HepG2 (cell line): Measurements from ENCODE around the gene MGAT5. TPM values are rescaled to one million over a fixed set of nuclear protein-coding genes. Genes with fewer than 3 reads are reported as not detected.

Experiments
- ATAC-seq: fragments of 200-7000 bp; cut with Tn5 transposase; 3 replicates; pipeline ENCODE4 v1.9.1; 2020; ENCODE audit warnings: mild to moderate bottlenecking, moderate library complexity
- BruUV-seq: library from RNA; stranded (reverse); fragments of 400-500 nt; replicated peaks from 2 replicates; lab custom pipeline; 2021; lab: Mats Ljungman, UMichigan
- CTCF ChIA-PET: fragments of 300-600 bp; formaldehyde crosslinking; extraction: SDS; loops from one replicate; lab custom pipeline; 2021; ENCODE audit warnings: low total read pairs, inconsistent platforms, low intra/inter-chr PET ratio; lab: Yijun Ruan, JAX
- POLR2A ChIA-PET: fragments of 350-600 bp; sonication (Branson Sonifier 250); formaldehyde crosslinking; loops from one replicate; lab custom pipeline; 2020; ENCODE audit warnings: antibody characterized with exemption, inconsistent platforms; lab: Yijun Ruan, JAX
- DNase-seq: peaks from one replicate; pipeline ENCODE4 v3.0.0-alpha.2; 2015; ENCODE audit warnings: low spot score
- FAIRE-seq: peaks from 3 replicates; lab custom pipeline; 2011; peaks lifted over from hg19 to GRCh38; lab: Jason Lieb, UNC
- H2AFZ ChIP-seq: one replicate; pipeline ENCODE4 v1.6.1; 2011; ENCODE audit warnings: low read length, inconsistent platforms
- H3K27ac ChIP-seq: fragments of 300-600 bp; 3 replicates; pipeline ENCODE4 v1.8.0; 2011; ENCODE audit warnings: mixed run types, mild to moderate bottlenecking, mixed read lengths, low read length, inconsistent platforms; ENCODE audit not compliant: insufficient read depth; ENCODE audit errors: extremely low read length
- H3K27me3 ChIP-seq, 2 experiments: fragments of 200-600 bp in 1 of 2; 2 replicates in 1 of 2; 3 replicates in 1 of 2; pipeline versions ENCODE4 v1.6.0 to v1.8.0; 2011; ENCODE audit warnings: low read length in 2 of 2, mild to moderate bottlenecking in 2 of 2, moderate library complexity in 2 of 2, inconsistent platforms in 1 of 2; ENCODE audit not compliant: insufficient read depth in 2 of 2, control insufficient read depth in 1 of 2
- H3K36me3 ChIP-seq, 2 experiments: fragments of 200-600 bp in 1 of 2; replicated peaks in 1 of 2; 2 replicates in 1 of 2; 3 replicates in 1 of 2; pipeline versions ENCODE4 v1.5.1 to v1.8.0; 2011; ENCODE audit warnings: low read length in 2 of 2, inconsistent platforms in 1 of 2; ENCODE audit not compliant: insufficient read depth in 2 of 2, control insufficient read depth in 1 of 2
- H3K4me1 ChIP-seq: 2 replicates; pipeline ENCODE4 v1.5.1; 2012; ENCODE audit warnings: low read length, inconsistent platforms; ENCODE audit not compliant: insufficient read depth
- H3K4me2 ChIP-seq: 2 replicates; pipeline ENCODE4 v1.6.0; 2011; ENCODE audit warnings: low read depth, low read length, inconsistent platforms
- H3K4me3 ChIP-seq, 3 experiments: fragments of 200-600 bp in 1 of 3; sonication (generic), shearing (Covaris generic) in 1 of 3; replicated peaks in 1 of 3; 2 replicates each; pipeline ENCODE4 v1.5.1; 2011 to 2016; ENCODE audit warnings: low read length in 3 of 3, inconsistent platforms in 2 of 3, low read depth in 2 of 3, mild to moderate bottlenecking in 2 of 3, control low read depth in 1 of 3, mixed read lengths in 1 of 3; ENCODE audit not compliant: insufficient read depth in 1 of 3
- H3K79me2 ChIP-seq: one replicate; pipeline ENCODE4 v1.6.1; 2011; ENCODE audit warnings: low read length, inconsistent platforms; ENCODE audit not compliant: insufficient read depth
- H3K9ac ChIP-seq: 2 replicates; pipeline ENCODE4 v1.6.0; 2011; ENCODE audit warnings: mild to moderate bottlenecking, low read depth, low read length, inconsistent platforms; ENCODE audit not compliant: insufficient read depth
- H3K9me3 ChIP-seq: 2 replicates; pipeline ENCODE4 v1.5.1; 2012; ENCODE audit warnings: mild to moderate bottlenecking, low read length
- H4K20me1 ChIP-seq: 2 replicates; pipeline ENCODE4 v1.6.0; 2011; ENCODE audit warnings: inconsistent platforms, mild to moderate bottlenecking, low read length, moderate library complexity; ENCODE audit not compliant: insufficient read depth
- DR1 ChIP-seq: sonication (generic); formaldehyde crosslinking; IDR thresholded peaks from 2 replicates; pipeline ENCODE4 v1.8.0; 2021; ENCODE audit warnings: mild to moderate bottlenecking, missing genetic modification reagents, inconsistent platforms
- ELF4 ChIP-seq: sonication (generic); formaldehyde crosslinking; IDR thresholded peaks from 2 replicates; pipeline ENCODE4 v1.5.0; 2020; ENCODE audit warnings: missing genetic modification reagents, mild to moderate bottlenecking, moderate library complexity, borderline replicate concordance
- ESRRA ChIP-seq: sonication (generic); formaldehyde crosslinking; IDR thresholded peaks from 2 replicates; pipeline ENCODE4 v1.5.1; 2020; ENCODE audit warnings: mild to moderate bottlenecking, low read depth, missing genetic modification reagents
- HDAC1 ChIP-seq: sonication (generic); formaldehyde crosslinking; IDR thresholded peaks from 2 replicates; pipeline ENCODE4 v1.5.1; 2020; ENCODE audit warnings: mild to moderate bottlenecking, missing genetic modification reagents
- IRX3 ChIP-seq: sonication (generic); formaldehyde crosslinking; IDR thresholded peaks from 2 replicates; pipeline ENCODE4 v1.8.1; 2023; ENCODE audit warnings: mild to moderate bottlenecking, low read depth, missing genetic modification reagents, borderline replicate concordance
- MTF1 ChIP-seq: sonication (generic); formaldehyde crosslinking; IDR thresholded peaks from 2 replicates; pipeline ENCODE4 v1.5.0; 2020; ENCODE audit warnings: missing genetic modification reagents
- PTBP1 ChIP-seq: fragments of 200-400 bp; formaldehyde crosslinking; IDR thresholded peaks from 2 replicates; pipeline ENCODE4 v1.6.1; 2018; ENCODE audit warnings: low read length, low read depth; ENCODE audit not compliant: poor library complexity, severe bottlenecking
- ZBTB20 ChIP-seq: sonication (generic); formaldehyde crosslinking; IDR thresholded peaks from 2 replicates; pipeline ENCODE4 v1.8.1; 2023; ENCODE audit warnings: missing genetic modification reagents, low read depth, mild to moderate bottlenecking, borderline replicate concordance
- ZNF670 ChIP-seq: sonication (generic); formaldehyde crosslinking; IDR thresholded peaks from 2 replicates; pipeline ENCODE4 v1.8.0; 2022; ENCODE audit warnings: mild to moderate bottlenecking, missing genetic modification reagents, borderline replicate concordance
- WGBS: methylation state at CpG from one replicate; pipeline ENCODE4 v1.1.6; 2017; ENCODE audit warnings: low lambda C conversion rate; 5-methylcytosine and 5-hydroxymethylcytosine counted together
- in situ Hi-C: cut with HindIII; loops from 2 replicates; pipeline ENCODE4 v1.10.0; 2017; ENCODE audit warnings: low pct_unique_long_range_greater_than_20kb; ENCODE audit not compliant: extremely low pct_ligation_motif_present
- intact Hi-C: fragments of 100-400 bp; cut with micrococcal nuclease; formaldehyde crosslinking; loops from one replicate; pipeline ENCODE4 v1.10.0; 2022; ENCODE audit not compliant: unreplicated experiment
- polyA plus RNA-seq, 8 experiments: library from polyadenylated mRNA; depleted of rRNA in 3 of 8; stranded (reverse) in 7 of 8; unstranded in 1 of 8; fragments of >200 nt; fragmentation: Illumina TruSeq in 4 of 8; extraction: Trizol in 4 of 8; gene quantifications; 2 replicates each; pipeline versions ENCODE4 v1.2.1 to v1.2.3, GENCODE V29; 2011 to 2016; ENCODE audit warnings: low read depth in 4 of 8, missing spikeins in 1 of 8, mixed read lengths in 1 of 8; ENCODE audit not compliant: insufficient read depth in 1 of 8
- total RNA-seq, 5 experiments: library from RNA; depleted of rRNA; stranded (reverse); fragments of >200 nt; fragmentation: Illumina TruSeq; extraction: Trizol; gene quantifications; 2 replicates each; pipeline ENCODE4 v1.2.3, GENCODE V29; 2016; ENCODE audit warnings: low read depth in 1 of 5
- TF ChIP-seq, protein P1 (sequence below): fragments of 450-650 bp; IDR thresholded peaks from 2 replicates; pipeline ENCODE4 v1.6.1; 2016
- TF ChIP-seq, protein P2 (sequence below): sonication (generic); formaldehyde crosslinking; IDR thresholded peaks from 2 replicates; pipeline ENCODE4 v1.4.0; 2020; ENCODE audit warnings: missing genetic modification reagents

The MGAT5 gene
- total and polyA plus RNA-seq, 2 of the 13 experiments (the other 11 are each of a cell fraction or from before 2014, with no cell fraction given), result 33.1 to 60.2 TPM

DNA sequence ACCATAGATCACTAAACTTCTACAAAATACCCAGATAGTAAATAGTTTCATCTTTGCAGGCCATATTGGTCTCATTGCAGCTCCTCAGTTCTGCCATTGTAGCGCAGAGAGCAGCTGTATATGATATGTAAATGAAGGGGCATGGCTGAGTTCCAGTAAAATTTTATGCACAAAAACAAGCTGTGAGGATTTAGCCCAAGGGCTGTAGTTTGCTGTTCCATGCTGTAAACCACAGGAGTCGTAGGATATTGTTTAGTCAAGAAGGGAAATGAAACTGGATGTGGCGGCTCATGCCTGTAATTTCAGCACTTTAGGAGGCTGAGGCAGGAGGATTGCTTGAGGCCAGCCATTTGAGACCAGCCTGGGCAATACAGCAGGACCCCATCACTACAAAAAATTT lies 83.0 kb downstream of the MGAT5 start:
- no peaks in the 10 kb centered on the region for H4K20me1 ChIP-seq
- 99% methylated on average over 3 of the region's 3 CpGs for WGBS
- no peak for ATAC-seq
- H3K4me2 ChIP-seq, result no peak overlapping the region
- no peak overlapping the region for H3K27ac ChIP-seq
- H3K9ac ChIP-seq, result no peak overlapping the region
- no peak for FAIRE-seq
- peaks cover 5 to 14% of the 10 kb centered on the region in 2 experiments; a peak in 4 of 5 replicates for H3K36me3 ChIP-seq
- H3K9me3 ChIP-seq, result no peaks in the 10 kb centered on the region
- intact Hi-C loops (no loop called here), in situ Hi-C loops (no loop called here)
- no peak overlapping the region for H2AFZ ChIP-seq
- H3K4me3 ChIP-seq, result no peak overlapping the region
- H3K4me1 ChIP-seq, result no peaks in the 10 kb centered on the region
- ChIA-PET POLR2A (no interaction called here), CTCF (no interaction called here)
- H3K27me3 ChIP-seq, result no peaks in the 10 kb centered on the region
- no TSS peak for BruUV-seq
- no peak for DNase-seq
- H3K79me2 ChIP-seq, result no peaks in the 10 kb centered on the region
- TF ChIP-seq ZBTB20 (CRISPR knock-in tag), result no peak
- no peak for TF ChIP-seq ELF4 (CRISPR knock-in tag)
- TF ChIP-seq, protein P1, sequence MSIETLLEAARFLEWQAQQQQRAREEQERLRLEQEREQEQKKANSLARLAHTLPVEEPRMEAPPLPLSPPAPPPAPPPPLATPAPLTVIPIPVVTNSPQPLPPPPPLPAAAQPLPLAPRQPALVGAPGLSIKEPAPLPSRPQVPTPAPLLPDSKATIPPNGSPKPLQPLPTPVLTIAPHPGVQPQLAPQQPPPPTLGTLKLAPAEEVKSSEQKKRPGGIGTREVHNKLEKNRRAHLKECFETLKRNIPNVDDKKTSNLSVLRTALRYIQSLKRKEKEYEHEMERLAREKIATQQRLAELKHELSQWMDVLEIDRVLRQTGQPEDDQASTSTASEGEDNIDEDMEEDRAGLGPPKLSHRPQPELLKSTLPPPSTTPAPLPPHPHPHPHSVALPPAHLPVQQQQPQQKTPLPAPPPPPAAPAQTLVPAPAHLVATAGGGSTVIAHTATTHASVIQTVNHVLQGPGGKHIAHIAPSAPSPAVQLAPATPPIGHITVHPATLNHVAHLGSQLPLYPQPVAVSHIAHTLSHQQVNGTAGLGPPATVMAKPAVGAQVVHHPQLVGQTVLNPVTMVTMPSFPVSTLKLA, result no peak
- no peak for TF ChIP-seq MTF1 (CRISPR knock-in tag)
- TF ChIP-seq, all 625 proteins: peak for 0

DNA sequence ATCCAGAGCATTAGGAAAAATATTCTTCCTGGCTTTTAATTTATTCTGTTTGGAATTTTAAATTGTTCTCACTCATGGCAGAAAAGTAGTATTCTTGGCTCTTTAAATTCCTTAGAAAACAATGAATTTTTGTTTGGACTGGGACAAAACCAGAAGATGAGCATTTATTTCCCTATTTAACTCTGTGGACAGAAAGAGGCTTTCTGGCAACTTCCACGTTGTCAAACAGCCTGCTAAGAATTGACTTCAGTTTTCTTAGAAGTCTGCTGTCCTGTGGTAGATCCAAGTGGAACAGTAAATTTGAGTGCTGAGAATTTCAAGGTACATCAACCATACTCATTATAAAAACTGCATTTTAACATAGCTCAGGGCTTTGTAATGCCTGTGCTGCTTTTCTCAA lies 83.8 kb downstream of the MGAT5 start:
- Histone ChIP-seq H3K4me3 (no peak overlapping the region), H3K27me3 (no peaks in the 10 kb centered on the region), H3K9ac (no peak overlapping the region), H3K9me3 (no peaks in the 10 kb centered on the region), H3K27ac (no peak overlapping the region), H3K4me2 (no peak overlapping the region), H2AFZ (no peak overlapping the region), H3K4me1 (no peaks in the 10 kb centered on the region), H3K79me2 (no peaks in the 10 kb centered on the region), H4K20me1 (no peaks in the 10 kb centered on the region), H3K36me3 (peaks cover 5 to 19% of the 10 kb centered on the region in 2 experiments; a peak in 4 of 5 replicates)
- no TSS peak for BruUV-seq
- intact Hi-C loops, result no loop called here
- ChIA-PET CTCF (no interaction called here), POLR2A (no interaction called here)
- WGBS, result 97% methylated on average over 1 of the region's 1 CpG
- no peak for ATAC-seq
- no peak for FAIRE-seq
- in situ Hi-C loops, result no loop called here
- DNase-seq, result no peak
- TF ChIP-seq DR1 (CRISPR knock-in tag), result no peak
- TF ChIP-seq PTBP1, result no peak
- TF ChIP-seq IRX3, result no peak
- TF ChIP-seq ESRRA (CRISPR knock-in tag), result no peak
- TF ChIP-seq, protein P2, sequence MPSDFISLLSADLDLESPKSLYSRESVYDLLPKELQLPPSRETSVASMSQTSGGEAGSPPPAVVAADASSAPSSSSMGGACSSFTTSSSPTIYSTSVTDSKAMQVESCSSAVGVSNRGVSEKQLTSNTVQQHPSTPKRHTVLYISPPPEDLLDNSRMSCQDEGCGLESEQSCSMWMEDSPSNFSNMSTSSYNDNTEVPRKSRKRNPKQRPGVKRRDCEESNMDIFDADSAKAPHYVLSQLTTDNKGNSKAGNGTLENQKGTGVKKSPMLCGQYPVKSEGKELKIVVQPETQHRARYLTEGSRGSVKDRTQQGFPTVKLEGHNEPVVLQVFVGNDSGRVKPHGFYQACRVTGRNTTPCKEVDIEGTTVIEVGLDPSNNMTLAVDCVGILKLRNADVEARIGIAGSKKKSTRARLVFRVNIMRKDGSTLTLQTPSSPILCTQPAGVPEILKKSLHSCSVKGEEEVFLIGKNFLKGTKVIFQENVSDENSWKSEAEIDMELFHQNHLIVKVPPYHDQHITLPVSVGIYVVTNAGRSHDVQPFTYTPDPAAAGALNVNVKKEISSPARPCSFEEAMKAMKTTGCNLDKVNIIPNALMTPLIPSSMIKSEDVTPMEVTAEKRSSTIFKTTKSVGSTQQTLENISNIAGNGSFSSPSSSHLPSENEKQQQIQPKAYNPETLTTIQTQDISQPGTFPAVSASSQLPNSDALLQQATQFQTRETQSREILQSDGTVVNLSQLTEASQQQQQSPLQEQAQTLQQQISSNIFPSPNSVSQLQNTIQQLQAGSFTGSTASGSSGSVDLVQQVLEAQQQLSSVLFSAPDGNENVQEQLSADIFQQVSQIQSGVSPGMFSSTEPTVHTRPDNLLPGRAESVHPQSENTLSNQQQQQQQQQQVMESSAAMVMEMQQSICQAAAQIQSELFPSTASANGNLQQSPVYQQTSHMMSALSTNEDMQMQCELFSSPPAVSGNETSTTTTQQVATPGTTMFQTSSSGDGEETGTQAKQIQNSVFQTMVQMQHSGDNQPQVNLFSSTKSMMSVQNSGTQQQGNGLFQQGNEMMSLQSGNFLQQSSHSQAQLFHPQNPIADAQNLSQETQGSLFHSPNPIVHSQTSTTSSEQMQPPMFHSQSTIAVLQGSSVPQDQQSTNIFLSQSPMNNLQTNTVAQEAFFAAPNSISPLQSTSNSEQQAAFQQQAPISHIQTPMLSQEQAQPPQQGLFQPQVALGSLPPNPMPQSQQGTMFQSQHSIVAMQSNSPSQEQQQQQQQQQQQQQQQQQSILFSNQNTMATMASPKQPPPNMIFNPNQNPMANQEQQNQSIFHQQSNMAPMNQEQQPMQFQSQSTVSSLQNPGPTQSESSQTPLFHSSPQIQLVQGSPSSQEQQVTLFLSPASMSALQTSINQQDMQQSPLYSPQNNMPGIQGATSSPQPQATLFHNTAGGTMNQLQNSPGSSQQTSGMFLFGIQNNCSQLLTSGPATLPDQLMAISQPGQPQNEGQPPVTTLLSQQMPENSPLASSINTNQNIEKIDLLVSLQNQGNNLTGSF (CRISPR knock-in tag), result no peak
- TF ChIP-seq HDAC1, result no peak
- TF ChIP-seq ZNF670, result no peak
